GM23338 (cell line): ENCODE measurements around the gene B4GALNT2. TPM values are rescaled to one million over a fixed set of nuclear protein-coding genes. Genes with fewer than 3 reads are reported as not detected.

Experiments
- ATAC-seq: fragments of 200-7000 bp; cut with Tn5 transposase; 3 replicates; pipeline ENCODE4 v1.9.1; 2020
- DNase-seq: peaks from one replicate; pipeline ENCODE4 v3.0.0-alpha.2; 2015; ENCODE audit warnings: low spot score
- H2AFZ ChIP-seq: fragments of 200-600 bp; sonication (generic); 2 replicates; pipeline ENCODE4 v1.8.0; 2016; ENCODE audit warnings: antibody characterized with exemption, mild to moderate bottlenecking, moderate library complexity
- H3F3A ChIP-seq: fragments of 200-600 bp; sonication (generic); replicated peaks from 2 replicates; pipeline ENCODE4 v1.8.0; 2017; ENCODE audit warnings: antibody characterized with exemption, mixed run types, low read depth
- H3K27ac ChIP-seq: fragments of 200-600 bp; sonication (generic); 2 replicates; pipeline ENCODE4 v1.6.1; 2016; ENCODE audit warnings: low read depth
- H3K27me3 ChIP-seq: fragments of 200-600 bp; sonication (generic); 2 replicates; pipeline ENCODE4 v1.8.0; 2016; ENCODE audit warnings: mild to moderate bottlenecking, mixed run types, moderate library complexity; ENCODE audit not compliant: insufficient read depth
- H3K36me3 ChIP-seq: fragments of 200-600 bp; sonication (generic); 2 replicates; pipeline ENCODE4 v1.8.0; 2016; ENCODE audit warnings: mild to moderate bottlenecking; ENCODE audit not compliant: insufficient read depth
- H3K4me1 ChIP-seq: fragments of 200-600 bp; sonication (generic); 2 replicates; pipeline ENCODE4 v1.8.0; 2016; ENCODE audit warnings: mild to moderate bottlenecking, moderate library complexity; ENCODE audit not compliant: insufficient read depth
- H3K4me2 ChIP-seq: fragments of 200-600 bp; sonication (generic); 2 replicates; pipeline ENCODE4 v1.7.1; 2017; ENCODE audit warnings: mixed run types
- H3K4me3 ChIP-seq: fragments of 200-600 bp; sonication (generic); 2 replicates; pipeline ENCODE4 v1.6.1; 2016; ENCODE audit warnings: mixed run types
- H3K79me2 ChIP-seq: fragments of 200-600 bp; sonication (generic); replicated peaks from 2 replicates; pipeline ENCODE4 v1.8.0; 2017; ENCODE audit warnings: mild to moderate bottlenecking; ENCODE audit not compliant: insufficient read depth
- H3K9me2 ChIP-seq: fragments of 200-600 bp; sonication (generic); 2 replicates; pipeline ENCODE4 v1.8.0; 2017; ENCODE audit not compliant: insufficient read depth
- H4K20me1 ChIP-seq: fragments of 200-600 bp; sonication (generic); replicated peaks from 2 replicates; pipeline ENCODE4 v1.8.0; 2017; ENCODE audit warnings: mild to moderate bottlenecking; ENCODE audit not compliant: insufficient read depth
- H3K27ac Mint-ChIP-seq: 2 replicates; pipeline ENCODE4 v1.8.0; 2020; ENCODE audit warnings: inconsistent platforms, mild to moderate bottlenecking, moderate library complexity, mixed read lengths
- H3K27me3 Mint-ChIP-seq: 3 replicates; pipeline ENCODE4 v1.8.0; 2022; ENCODE audit warnings: low read depth, mild to moderate bottlenecking, moderate library complexity, mixed read lengths, inconsistent platforms; ENCODE audit not compliant: insufficient read depth, poor library complexity
- H3K36me3 Mint-ChIP-seq: 3 replicates; pipeline ENCODE4 v1.8.0; 2021; ENCODE audit warnings: low read depth, mild to moderate bottlenecking, inconsistent platforms, moderate library complexity, mixed read lengths
- H3K4me1 Mint-ChIP-seq: 3 replicates; pipeline ENCODE4 v1.8.0; 2020; ENCODE audit warnings: mild to moderate bottlenecking, inconsistent platforms, mixed read lengths
- H3K4me3 Mint-ChIP-seq: 3 replicates; pipeline ENCODE4 v1.8.0; 2021; ENCODE audit warnings: moderate library complexity, mild to moderate bottlenecking, inconsistent platforms, mixed read lengths
- H3K9me3 Mint-ChIP-seq: 3 replicates; pipeline ENCODE4 v1.8.0; 2020; ENCODE audit warnings: moderate library complexity, mild to moderate bottlenecking, inconsistent platforms, mixed read lengths
- CREB1 ChIP-seq: fragments of 250-450 bp; sonication (Bioruptor Pico); IDR thresholded peaks from 2 replicates; pipeline ENCODE4 v1.5.0; 2020; ENCODE audit warnings: low read depth, mild to moderate bottlenecking, moderate library complexity
- CTCF ChIP-seq, 2 experiments: fragments of 200-600 bp in 1 of 2; sonication (generic) in 1 of 2; conservative IDR thresholded peaks; 2 replicates each; pipeline versions ENCODE4 v1.5.1 to v1.6.1; 2016 to 2017; ENCODE audit warnings: antibody characterized with exemption in 2 of 2, low read depth in 2 of 2, mild to moderate bottlenecking in 2 of 2, moderate library complexity in 1 of 2
- ETS1 ChIP-seq: IDR thresholded peaks from 2 replicates; pipeline ENCODE4 v1.6.1; 2016; ENCODE audit warnings: antibody characterized with exemption
- EZH2 ChIP-seq: fragments of 200-600 bp; sonication (generic); IDR thresholded peaks from one replicate; pipeline ENCODE4 v1.8.0; 2017; ENCODE audit warnings: antibody characterized with exemption, mild to moderate bottlenecking, low read depth; ENCODE audit not compliant: unreplicated experiment
- JUNB ChIP-seq: IDR thresholded peaks from one replicate; pipeline ENCODE4 v1.6.1; 2016; ENCODE audit warnings: antibody characterized with exemption; ENCODE audit not compliant: unreplicated experiment
- NANOG ChIP-seq: IDR thresholded peaks from 2 replicates; pipeline ENCODE4 v1.6.1; 2016; ENCODE audit warnings: antibody characterized with exemption, borderline replicate concordance
- POLR2AphosphoS5 ChIP-seq: IDR thresholded peaks from 2 replicates; pipeline ENCODE4 v1.6.1; 2016; ENCODE audit warnings: antibody characterized with exemption, low read depth
- REST ChIP-seq: IDR thresholded peaks from one replicate; pipeline ENCODE4 v1.6.1; 2018; ENCODE audit warnings: antibody characterized with exemption; ENCODE audit not compliant: unreplicated experiment
- STAT1 ChIP-seq: IDR thresholded peaks from one replicate; pipeline ENCODE4 v1.6.1; 2016; ENCODE audit warnings: antibody characterized with exemption; ENCODE audit not compliant: unreplicated experiment
- ZNF114 ChIP-seq: fragments of 250-450 bp; sonication (Bioruptor Pico); IDR thresholded peaks from 2 replicates; pipeline ENCODE4 v1.5.0; 2020; ENCODE audit warnings: mild to moderate bottlenecking, moderate library complexity
- ZNF331 ChIP-seq: fragments of 250-450 bp; sonication (Bioruptor Pico); IDR thresholded peaks from 2 replicates; pipeline ENCODE4 v1.5.0; 2020; ENCODE audit warnings: low read depth, mild to moderate bottlenecking, moderate library complexity
- polyA plus RNA-seq: library from polyadenylated mRNA; unstranded; fragments of >200 nt; fragmentation: Nextera tagmentation; extraction: Ambion mirVana; gene quantifications from 2 replicates; pipeline ENCODE4 v1.2.1, GENCODE V29; 2016
- total RNA-seq: library from RNA; depleted of rRNA; stranded (reverse); fragments of >200 nt; shearing (Covaris generic); gene quantifications from 2 replicates; pipeline ENCODE4 v1.2.3, GENCODE V29; 2014

The B4GALNT2 gene
- total and polyA plus RNA-seq, 2 experiments from 2014 or later = not detected

GRCh38 chr17:49183341-49183740 lies 50.8 kb downstream of the B4GALNT2 start (continued):
- TF ChIP-seq CTCF (conservative IDR thresholded peaks at IDR 0.05; ENCODE audit: low read depth in 2 of 2) (no peak), JUNB (no peak), NANOG (no peak)

GRCh38 chr17:49183801-49184200 lies 51.2 kb downstream of the B4GALNT2 start:
- Histone ChIP-seq H3K36me3 (0 out of 2 replicates have a peak, but pooled peaks cover 3% of the 10 kb centered on the region), H3F3A (no peaks in the 10 kb centered on the region), H2AFZ (no peak overlapping the region), H4K20me1 (no peaks in the 10 kb centered on the region), H3K4me1 (no peaks in the 10 kb centered on the region), H3K4me3 (no peak overlapping the region), H3K9me2 (no peaks in the 10 kb centered on the region), H3K27ac (no peak overlapping the region), H3K79me2 (no peaks in the 10 kb centered on the region), H3K27me3 (no peaks in the 10 kb centered on the region), H3K4me2 (no peak overlapping the region)
- Mint-ChIP-seq H3K4me3 (no peak overlapping the region), H3K27me3 (no peaks in the 10 kb centered on the region), H3K27ac (no peak overlapping the region), H3K4me1 (no peaks in the 10 kb centered on the region), H3K36me3 (peaks cover 20% of the 10 kb centered on the region), H3K9me3 (peaks cover 44% of the 10 kb centered on the region)
- ATAC-seq = no peak
- no peak for DNase-seq
- no peak for TF ChIP-seq ETS1
- no peak for TF ChIP-seq CREB1 (CRISPR knock-in tag)
- TF ChIP-seq CTCF (conservative IDR thresholded peaks at IDR 0.05; ENCODE audit: low read depth in 2 of 2) = no peak
- no peak for TF ChIP-seq STAT1
- TF ChIP-seq REST = no peak
- TF ChIP-seq NANOG = no peak
- no peak for TF ChIP-seq ZNF331 (CRISPR knock-in tag)
- no peak for TF ChIP-seq ZNF114
- no peak for TF ChIP-seq JUNB
- TF ChIP-seq POLR2AphosphoS5 = no peak
- TF ChIP-seq EZH2 = no peak
